Upper lobe of right lung (tissue), 1 donor: ENCODE data around the gene SYT10. TPM values are rescaled to one million over a fixed set of nuclear protein-coding genes. Genes with fewer than 3 reads are reported as not detected.
"Not testable (repeated sequence)": the region's sequence is repeated elsewhere in the genome, so short reads cannot be mapped to it uniquely, and the experiment has no call there.

Experiments used
- ATAC-seq: fragments of 200-7000 bp; cut with Tn5 transposase; one replicate; pipeline ENCODE4 v1.9.1; 2020; ENCODE audit warnings: mild to moderate bottlenecking, moderate library complexity
- DNase-seq: peaks from one replicate; pipeline ENCODE4 v3.0.0-alpha.2; 2020
- H3K27ac ChIP-seq: fragments of 200-600 bp; one replicate; pipeline ENCODE4 v1.8.0; 2022
- H3K27me3 ChIP-seq: fragments of 200-600 bp; one replicate; pipeline ENCODE4 v1.8.0; 2022; ENCODE audit warnings: mild to moderate bottlenecking
- H3K36me3 ChIP-seq: fragments of 200-600 bp; one replicate; pipeline ENCODE4 v1.8.0; 2022
- H3K4me1 ChIP-seq: fragments of 200-600 bp; one replicate; pipeline ENCODE4 v1.8.0; 2022
- H3K4me3 ChIP-seq: fragments of 200-600 bp; one replicate; pipeline ENCODE4 v1.8.0; 2022; ENCODE audit warnings: mild to moderate bottlenecking
- H3K9me3 ChIP-seq: fragments of 200-600 bp; one replicate; pipeline ENCODE4 v1.8.0; 2022
- CTCF ChIP-seq: fragments of 200-600 bp; IDR thresholded peaks from one replicate; pipeline ENCODE4 v1.8.0; 2022; ENCODE audit warnings: antibody characterized with exemption
- intact Hi-C: fragments of 100-400 bp; cut with DNase I; formaldehyde crosslinking; loops from one replicate; pipeline ENCODE4 v1.11.0; 2022
- total RNA-seq: library from RNA; stranded (reverse); fragmentation: NEBNext Ultra II Directional; extraction: Animal tissue kit (Norgen Biotek cat#: 25700); gene quantifications from one replicate; pipeline ENCODE4 v1.2.1, GENCODE V29; 2021
- donor health status: DM: no; HTN: yes; CAD: no; lungs with severe emphysema.

The SYT10 gene
- total RNA-seq, 1 donor from 2014 or later, result not detected

- no peak for ATAC-seq
Observed at GRCh38 chr12:33370318-33370717, 69.3 kb downstream of the SYT10 start.

GRCh38 chr12:33357181-33357580 lies 82.4 kb downstream of the SYT10 start:
- H3K9me3 ChIP-seq, result no peaks in the 10 kb centered on the region
- no peak for TF ChIP-seq CTCF
- H3K36me3 ChIP-seq, result no peaks in the 10 kb centered on the region
- no peak for ATAC-seq
- no peak overlapping the region for H3K4me3 ChIP-seq
- intact Hi-C loops, result no loop called here
- H3K4me1 ChIP-seq, result no peaks in the 10 kb centered on the region
- H3K27me3 ChIP-seq, result no peaks in the 10 kb centered on the region
- H3K27ac ChIP-seq, result no peak overlapping the region
- DNase-seq, result no peak

More at GRCh38 chr12:33370318-33370717, 69.3 kb downstream of the SYT10 start:
- DNase-seq, result no peak
- Histone ChIP-seq H3K9me3 (no peaks in the 10 kb centered on the region), H3K36me3 (no peaks in the 10 kb centered on the region), H3K27ac (no peak overlapping the region), H3K27me3 (no peaks in the 10 kb centered on the region), H3K4me3 (no peak overlapping the region), H3K4me1 (no peaks in the 10 kb centered on the region)
- intact Hi-C loops, result no loop called here
- TF ChIP-seq CTCF, result no peak

- intact Hi-C loops, result no loop called here
- Histone ChIP-seq H3K9me3 (no peaks in the 10 kb centered on the region), H3K27me3 (no peaks in the 10 kb centered on the region), H3K4me3 (no peak overlapping the region), H3K27ac (no peak overlapping the region), H3K36me3 (no peaks in the 10 kb centered on the region), H3K4me1 (no peaks in the 10 kb centered on the region)
- TF ChIP-seq CTCF, result no peak
- ATAC-seq (no peak), DNase-seq (no peak)
Observed at GRCh38 chr12:33349791-33350190, 89.8 kb downstream of the SYT10 start.

DNA sequence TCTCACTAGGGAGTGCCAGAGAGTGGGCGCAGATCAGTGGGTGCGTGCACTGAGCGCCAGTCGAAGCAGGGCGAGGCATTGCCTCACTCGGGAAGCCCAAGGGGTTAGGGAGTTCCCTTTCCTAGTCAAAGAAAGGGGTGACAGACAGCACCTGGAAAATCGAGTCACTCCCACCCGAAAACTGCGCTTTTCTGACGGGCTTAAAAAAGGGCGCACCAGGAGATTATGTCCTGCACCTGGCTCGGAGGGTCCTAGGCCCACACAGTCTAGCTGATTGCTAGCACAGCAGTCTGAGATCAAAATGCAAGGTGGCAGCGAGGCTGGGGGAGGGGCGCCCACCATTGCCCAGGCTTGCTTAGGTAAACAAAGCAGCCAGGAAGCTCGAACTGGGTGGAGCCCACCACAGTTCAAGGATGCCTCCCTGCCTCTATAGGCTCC lies 107.6 kb downstream of the SYT10 start:
- H3K4me1 ChIP-seq, H3K27me3 ChIP-seq, H3K36me3 ChIP-seq, H3K27ac ChIP-seq, ATAC-seq, DNase-seq, intact Hi-C loops, H3K9me3 ChIP-seq, H3K4me3 ChIP-seq: not testable (repeated sequence)

DNA sequence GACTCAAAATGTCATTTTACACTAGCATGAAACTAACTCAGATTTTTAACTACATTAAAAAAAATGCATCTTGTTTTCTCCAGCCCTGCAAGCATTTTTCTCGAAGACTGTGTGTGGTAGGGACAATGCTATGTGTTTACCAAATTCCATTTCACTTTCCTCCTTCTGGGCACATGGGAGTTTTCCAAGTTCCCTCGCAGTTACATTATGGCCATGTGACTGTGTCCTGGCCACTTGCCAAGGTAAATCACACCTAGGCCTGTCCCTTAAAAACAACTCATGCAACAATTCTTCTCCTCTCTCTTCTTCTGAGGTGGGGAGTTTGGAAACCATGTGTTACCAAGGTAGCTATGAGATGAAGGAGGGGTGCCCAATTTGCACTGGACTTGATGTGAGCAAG lies 108.7 kb downstream of the SYT10 start:
- TF ChIP-seq CTCF, result no peak
- intact Hi-C loops, result no loop called here
- ATAC-seq (no peak), DNase-seq (no peak)
- Histone ChIP-seq H3K36me3 (no peaks in the 10 kb centered on the region), H3K27ac (no peak overlapping the region), H3K27me3 (no peaks in the 10 kb centered on the region), H3K4me3 (no peak overlapping the region), H3K9me3 (no peaks in the 10 kb centered on the region), H3K4me1 (no peaks in the 10 kb centered on the region)
